HG03064 (cell line): Measurements from ENCODE around the gene TNFAIP8L1.

Experiments used
- ATAC-seq: cut with Tn5 transposase; IDR thresholded peaks from one replicate; pipeline ENCODE4 v1.9.1; 2021; ENCODE audit warnings: low read depth; ENCODE audit not compliant: unreplicated experiment

The TNFAIP8L1 gene

DNA sequence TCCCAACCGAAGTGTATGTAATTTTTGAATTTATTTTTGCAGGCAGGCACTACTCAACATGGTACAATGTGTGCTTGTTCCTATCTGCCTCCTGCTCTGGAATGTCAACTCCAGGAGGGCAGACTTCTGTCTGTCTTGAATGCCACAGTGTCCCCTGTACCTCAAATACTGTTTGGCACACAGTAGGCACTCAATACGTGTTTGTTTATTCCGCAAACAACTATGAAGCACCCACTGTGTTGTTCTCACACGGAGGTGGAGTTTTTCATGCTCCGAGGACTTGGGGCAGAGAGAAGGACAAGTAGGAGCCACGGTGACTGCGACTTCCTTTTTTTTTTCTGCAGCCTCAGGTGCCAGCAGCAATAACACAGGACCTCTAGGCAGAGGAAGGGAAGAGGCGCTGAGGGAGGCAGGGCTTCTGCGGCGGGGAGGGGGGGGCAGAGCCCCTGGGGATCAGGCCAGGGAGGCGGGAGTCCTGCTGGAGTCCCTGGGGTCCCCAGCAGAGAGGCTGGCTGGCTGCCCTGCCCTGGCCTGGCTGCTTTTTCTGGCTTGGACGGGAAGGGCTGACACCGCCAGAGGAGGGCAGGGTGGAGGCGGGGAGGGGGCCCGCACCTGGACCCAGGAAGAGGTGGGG is 29.3 kb upstream of the TNFAIP8L1 start:
- ATAC-seq, result no peak

GRCh38 chr19:4613254-4613751 is 26.0 kb upstream of the TNFAIP8L1 start:
- ATAC-seq, result no peak

DNA sequence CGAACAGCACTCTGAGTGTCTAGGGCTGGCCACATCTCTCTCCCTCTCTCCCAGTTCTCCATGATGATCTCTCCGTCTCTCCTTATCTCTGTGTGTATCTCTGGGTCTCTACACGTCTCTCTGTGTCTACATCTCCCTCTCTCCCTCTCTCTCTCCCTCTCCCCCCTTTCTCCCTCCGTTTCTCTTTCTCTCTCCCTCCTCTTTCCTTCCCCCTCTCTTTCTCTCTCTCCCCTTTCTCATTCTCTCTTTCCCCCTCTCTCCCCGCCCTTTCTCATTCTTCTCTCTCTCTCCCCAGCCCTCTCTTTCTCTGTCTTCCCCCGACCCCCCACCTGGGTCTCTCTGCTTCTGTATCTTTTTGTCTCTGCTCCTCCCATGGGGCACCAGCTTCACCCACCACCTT is 21.3 kb upstream of the TNFAIP8L1 start:
- ATAC-seq, result no peak

DNA sequence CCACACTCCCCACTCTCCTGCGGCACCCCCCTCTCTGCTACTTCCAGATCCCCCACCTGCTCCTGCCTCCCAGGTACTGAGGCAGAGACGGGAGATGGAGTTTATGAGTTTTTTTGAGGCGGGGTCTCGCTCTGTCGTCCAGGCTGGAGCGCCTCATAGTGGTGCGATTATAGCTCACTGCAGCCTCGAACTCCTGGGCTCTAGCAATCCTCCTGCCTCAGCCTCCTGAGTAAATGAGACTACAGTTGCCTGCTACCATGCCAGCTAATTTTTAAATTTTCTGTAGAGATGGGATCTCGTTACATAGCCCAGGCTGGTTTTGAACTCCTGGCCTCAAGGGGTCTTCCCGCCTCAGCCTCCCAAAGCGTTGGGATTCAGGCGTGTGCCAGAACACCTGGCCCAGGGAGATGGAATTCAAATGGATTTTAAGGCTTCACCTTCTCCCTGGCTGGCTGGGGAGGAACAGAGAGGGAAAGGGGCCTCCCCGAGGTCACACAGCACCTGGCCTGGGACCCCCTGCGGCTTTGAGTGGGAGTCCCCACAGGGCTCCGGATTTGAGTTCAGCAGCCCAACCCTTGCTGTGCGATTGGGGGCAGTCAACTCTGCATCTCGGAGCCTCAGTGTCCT is 19.5 kb upstream of the TNFAIP8L1 start:
- ATAC-seq, result no peak

DNA sequence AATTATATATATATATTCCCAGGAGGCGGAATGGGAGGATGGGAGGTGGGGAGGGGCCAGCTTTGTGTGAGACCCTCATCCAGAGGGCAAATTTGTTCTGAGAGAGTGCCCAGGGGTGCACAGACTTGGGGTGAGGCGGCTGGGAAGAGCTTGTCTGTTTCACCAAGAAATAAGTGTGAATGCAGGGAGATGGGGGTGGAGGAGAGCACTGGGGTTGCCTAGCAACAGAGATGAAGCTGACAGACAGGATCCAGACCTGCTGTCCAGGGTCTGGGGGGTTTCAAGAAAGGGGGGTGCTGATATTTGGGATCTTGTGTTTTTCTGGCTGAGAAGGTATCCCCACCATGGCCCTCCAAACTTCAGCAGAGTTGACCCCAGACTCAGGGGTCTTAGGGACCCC is 18.6 kb upstream of the TNFAIP8L1 start:
- no peak for ATAC-seq

DNA sequence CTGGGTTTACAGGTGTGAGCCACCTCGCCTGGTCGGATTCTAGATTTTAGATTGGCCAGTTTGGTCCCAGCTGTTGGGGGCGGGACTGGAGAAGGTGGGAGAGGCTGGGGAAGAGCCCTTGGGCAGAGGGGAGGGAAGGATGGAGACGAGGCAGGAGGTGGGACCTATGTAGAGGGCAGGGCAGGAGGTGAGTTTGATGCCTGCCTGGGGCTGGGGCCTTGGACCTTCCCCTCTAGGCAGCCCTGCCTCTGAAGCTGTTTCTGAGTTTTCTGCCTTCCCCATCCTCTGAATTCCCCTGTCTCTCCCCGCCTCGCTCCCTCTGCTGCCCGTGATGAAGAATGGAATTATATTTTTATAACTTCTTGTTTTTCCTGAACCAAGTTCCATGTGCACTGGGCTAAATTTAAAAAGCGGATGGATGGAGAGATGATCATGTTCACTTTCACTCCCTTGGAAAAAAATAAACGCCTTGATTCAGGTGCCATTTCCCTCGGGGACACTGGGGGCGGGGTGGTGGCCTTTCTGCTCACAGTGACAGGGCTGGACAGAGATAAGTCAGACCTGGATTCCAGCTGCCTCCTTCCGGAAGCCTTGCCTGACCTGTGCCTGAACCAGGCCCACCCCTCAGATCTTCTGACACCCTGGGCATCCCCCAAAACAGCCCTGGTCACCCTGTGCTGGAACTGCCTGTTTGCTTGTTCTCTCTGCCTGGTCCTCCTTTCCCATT is 16.5 kb upstream of the TNFAIP8L1 start:
- ATAC-seq, result no peak

DNA sequence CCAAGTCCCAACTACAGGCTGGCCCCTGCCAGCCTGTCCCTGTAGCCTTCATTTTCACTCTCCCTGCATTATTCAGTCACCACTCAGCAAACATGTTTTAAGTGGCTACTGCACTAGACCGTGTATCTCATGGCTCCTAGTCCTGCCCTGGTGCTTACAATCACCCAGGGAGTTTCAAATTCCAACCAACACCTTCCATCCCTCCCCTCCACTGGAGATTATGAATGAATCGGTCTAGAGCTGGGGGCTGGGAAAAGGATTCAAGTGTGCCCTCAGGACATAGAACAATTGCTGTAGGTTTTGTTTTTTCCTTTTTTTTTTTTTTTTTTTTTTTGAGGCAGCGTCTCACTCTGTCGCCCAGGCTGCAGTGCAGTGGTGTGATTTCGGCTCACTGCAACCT is 15.0 kb upstream of the TNFAIP8L1 start:
- no peak for ATAC-seq

GRCh38 chr19:4624733-4625362 is 14.5 kb upstream of the TNFAIP8L1 start:
- no peak for ATAC-seq

DNA sequence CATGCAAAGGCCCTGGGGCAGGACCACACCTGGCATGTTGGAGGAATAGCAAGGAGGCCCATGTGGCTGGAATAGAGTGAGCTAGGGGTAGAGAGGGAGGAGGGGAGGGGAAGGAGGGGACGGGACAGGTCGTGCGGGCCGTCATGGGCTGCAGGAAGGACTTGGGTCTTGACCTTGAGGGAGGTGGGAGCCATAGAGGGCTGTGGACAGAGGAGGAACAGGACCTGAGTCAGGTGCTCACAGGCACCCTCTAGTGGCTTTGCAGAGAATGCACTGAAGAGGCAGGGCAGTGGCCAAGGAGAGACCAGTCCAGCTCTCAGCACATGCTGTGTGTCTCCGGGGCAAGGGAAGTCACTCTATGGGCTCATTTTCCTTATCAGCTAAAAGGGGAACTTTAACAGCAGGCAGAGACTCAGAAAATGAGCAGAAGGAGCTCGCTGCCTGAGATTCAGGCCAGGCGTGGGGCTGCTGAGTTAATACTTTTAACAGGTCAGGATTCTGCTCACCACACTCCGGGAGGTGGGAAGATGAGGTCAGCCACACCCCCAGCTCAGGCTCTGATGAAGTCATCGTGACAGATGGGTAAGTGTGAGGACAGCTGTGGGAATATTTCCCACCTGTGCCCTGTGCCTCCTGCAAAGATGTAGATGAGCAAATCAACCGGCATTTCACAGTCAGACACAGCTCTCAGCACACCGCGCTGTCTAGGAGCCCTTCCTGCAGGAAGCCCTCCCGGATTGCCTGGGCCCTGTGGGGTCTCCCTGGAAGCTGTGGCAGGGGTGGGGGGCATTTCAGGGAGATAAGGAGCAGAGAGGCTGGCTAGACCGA is 6.0 kb upstream of the TNFAIP8L1 start:
- ATAC-seq, result no peak

DNA sequence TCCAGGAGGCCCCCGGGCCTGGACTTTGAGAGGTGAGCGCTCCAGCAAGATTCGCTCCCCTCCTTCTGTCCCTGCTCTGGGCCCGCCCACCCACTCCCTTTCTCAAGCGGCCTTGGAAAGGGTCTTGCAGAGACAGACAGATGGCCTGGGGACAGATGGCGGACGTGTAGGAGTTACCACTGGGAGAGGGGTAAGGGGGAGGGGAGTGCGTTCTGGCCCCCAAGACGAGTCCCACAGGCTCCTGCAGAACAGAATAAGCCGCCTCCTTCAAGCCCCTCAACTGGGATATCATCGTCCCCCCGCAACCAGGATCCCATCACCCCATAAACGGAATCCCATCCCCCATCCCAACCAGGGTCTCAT is 3.6 kb upstream of the TNFAIP8L1 start:
- no peak for ATAC-seq

GRCh38 chr19:4636151-4636717 is 3.1 kb upstream of the TNFAIP8L1 start:
- no peak for ATAC-seq

DNA sequence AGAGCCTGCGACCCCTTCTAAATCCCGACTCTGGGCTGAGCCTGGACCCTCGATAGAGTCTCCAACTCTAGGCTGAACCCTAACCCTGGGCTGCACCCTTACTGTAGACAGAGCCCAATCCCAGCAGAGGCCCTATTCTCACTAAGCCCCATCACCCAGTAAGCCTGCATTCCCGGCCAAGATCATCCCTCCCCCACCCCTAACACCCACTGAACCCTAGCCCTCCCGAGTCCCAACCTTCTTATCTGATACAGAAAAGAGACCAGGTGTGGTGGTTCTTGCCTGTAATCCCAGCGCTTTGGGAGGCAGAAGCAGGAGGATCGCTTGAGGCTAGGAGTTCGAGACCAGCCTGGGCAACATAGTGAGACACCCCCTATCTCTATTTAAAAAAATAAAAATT is 2.6 kb upstream of the TNFAIP8L1 start:
- ATAC-seq, result no peak

DNA sequence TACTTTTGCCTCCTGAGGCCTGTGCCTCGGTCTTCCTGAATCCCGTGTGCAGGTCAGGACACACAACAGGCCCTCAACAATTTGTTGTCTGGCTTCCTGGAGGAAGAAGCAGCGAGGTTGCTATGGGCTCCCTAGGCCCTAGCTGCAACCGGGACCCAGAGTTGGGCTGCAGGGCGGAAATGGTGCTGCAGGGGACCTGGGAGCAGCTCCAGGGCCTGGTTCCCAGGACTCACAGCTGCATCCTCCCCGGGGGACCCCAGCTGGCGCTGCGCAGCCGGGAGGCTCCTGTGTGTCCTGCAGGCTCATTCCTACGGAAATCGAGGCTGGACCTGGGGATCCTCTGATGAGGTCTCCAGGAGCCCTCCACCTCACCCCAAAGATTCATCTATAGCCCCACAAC is 999 bp upstream of the TNFAIP8L1 start:
- no peak for ATAC-seq

DNA sequence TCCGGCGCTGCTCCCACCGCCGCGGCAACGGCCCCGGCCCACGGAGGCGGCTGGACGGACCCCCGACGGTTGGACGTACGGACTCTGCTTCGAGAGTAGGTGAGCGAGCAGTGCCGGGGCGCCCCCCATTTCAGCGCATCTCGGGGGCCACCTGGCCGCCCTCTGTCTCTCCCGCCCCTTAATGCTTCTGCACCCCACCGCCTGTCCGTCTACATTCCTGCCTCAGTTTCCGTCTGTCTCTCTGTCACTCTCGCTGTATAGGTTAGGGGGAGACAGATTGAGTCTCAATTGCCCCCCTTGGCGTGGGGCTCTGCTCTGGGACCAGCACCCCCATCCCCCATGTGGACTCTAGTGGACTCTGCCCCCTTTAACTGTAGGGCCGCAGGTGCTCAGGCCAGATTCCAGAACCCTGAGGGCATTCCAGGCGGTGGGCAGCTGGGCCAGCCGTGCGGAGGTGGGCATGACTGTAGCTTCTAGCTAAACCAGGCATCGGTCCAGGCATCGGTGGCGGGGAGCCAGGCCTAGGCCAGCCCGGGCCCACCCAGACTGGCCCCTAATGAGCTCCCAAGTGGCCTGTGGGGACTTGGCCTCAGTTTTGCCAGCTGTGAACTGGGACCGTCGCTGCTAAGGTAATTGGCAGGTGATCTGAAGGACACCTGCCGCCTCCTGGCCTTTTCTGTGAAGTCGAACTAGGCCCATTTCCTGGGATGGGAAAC is 373 bp downstream of the TNFAIP8L1 start:
- ATAC-seq, result no peak

GRCh38 chr19:4640247-4641000 is 1.1 kb downstream of the TNFAIP8L1 start:
- no peak for ATAC-seq

DNA sequence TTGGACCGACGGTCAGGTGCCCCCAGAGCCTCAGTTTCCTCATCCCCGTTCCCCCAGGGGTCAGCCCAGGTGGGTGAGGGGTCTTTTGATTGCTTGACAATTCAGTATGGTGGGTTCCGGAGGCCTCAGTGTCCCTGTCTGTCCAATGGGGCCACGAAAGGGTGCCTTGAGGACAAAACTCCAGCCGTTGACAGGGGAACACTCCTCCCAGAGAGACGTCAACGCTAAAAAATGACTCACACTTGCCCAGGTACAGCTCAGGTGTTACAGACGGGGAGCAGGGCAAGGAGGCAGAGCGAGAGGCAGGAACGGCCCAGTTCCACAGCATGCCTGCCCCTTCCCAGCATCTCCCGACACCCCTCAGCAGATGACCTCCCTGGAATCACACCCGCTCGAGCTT is 1.8 kb downstream of the TNFAIP8L1 start:
- no peak for ATAC-seq

DNA sequence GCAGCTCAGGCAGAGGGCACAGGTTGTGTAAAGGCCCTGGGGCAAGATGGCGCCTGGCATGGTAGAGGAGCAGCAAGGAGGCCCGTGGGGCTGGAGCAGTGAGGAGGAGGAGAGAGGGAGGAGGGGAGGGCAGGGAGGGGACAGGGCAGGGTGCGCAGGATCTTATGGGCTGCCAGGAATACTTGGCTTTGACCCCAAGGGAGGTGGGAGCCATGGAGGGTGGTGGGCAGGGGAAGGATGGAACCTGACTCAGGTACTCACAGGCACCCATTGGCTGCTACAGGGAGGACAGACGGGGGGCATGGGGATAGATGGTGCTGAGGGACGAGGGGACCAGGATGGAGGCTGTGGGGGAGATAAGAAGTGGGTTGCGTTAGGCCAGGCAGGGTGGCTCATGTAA is 3.3 kb downstream of the TNFAIP8L1 start:
- no peak for ATAC-seq

DNA sequence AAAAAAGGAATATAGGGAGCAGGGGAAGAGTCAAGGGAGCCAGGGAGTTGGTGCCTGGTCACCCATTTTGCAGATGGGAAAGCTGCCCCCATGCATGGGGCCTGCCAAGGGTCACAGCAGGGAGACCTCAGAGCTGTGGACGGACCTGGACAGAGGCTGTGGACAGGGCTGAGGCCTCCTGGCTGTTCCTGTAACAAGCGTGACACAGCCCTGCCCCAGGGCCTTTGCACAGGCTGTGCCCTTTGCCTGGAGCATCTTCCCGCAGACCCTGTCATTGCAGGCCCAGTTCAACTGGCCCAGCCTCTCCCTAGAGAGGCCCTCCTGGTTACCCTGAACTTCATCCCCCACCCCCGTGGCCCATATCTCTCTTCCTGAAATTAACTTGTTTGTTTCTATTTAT is 6.4 kb downstream of the TNFAIP8L1 start:
- no peak for ATAC-seq
